KG1 (cell line): ENCODE data around the gene ANKRD23.
"Not testable (repeated sequence)": the region's sequence is repeated elsewhere in the genome, so short reads cannot be mapped to it uniquely, and the experiment has no call there.

Experiments
- DNase-seq: peaks from one replicate; lab custom pipeline; 2025; lab: John Stamatoyannopoulos, UW

The ANKRD23 gene

GRCh38 chr2:96816127-96816835 lies 27.5 kb downstream of the ANKRD23 start, which contains the start of gene CNNM3:
TSS of gene CNNM3 (plus strand) at chr2:96816268. CDS start at chr2:96816278, 10 bp downstream.
- peak; percentile 91 for DNase-seq

GRCh38 chr2:96815326-96816126 lies 28.3 kb downstream of the ANKRD23 start:
- no peak for DNase-seq

DNA sequence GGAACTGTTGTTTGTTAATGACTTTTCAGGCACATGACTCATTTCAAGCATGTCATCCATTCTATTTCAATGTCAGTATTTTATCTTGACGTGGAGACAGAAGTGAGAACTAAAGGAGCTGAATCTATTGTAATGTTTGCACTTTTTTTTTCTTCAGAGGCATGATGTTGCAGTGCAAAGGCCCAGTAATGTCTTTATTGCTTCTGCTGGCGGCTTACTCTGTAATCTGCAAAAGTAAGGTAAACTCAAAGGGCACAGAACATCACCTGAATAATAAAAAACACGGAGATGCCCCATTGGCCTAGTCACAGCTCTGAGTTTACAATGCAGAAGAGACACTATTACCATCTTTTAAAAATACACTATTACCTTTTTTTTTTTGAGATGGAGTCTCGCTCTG lies 30.2 kb downstream of the ANKRD23 start:
- DNase-seq: no peak

- DNase-seq: no peak
Observed at GRCh38 chr2:96811917-96812316, 31.9 kb downstream of the ANKRD23 start.

- DNase-seq: no peak
Observed at GRCh38 chr2:96810783-96811192, 33.0 kb downstream of the ANKRD23 start.

DNA sequence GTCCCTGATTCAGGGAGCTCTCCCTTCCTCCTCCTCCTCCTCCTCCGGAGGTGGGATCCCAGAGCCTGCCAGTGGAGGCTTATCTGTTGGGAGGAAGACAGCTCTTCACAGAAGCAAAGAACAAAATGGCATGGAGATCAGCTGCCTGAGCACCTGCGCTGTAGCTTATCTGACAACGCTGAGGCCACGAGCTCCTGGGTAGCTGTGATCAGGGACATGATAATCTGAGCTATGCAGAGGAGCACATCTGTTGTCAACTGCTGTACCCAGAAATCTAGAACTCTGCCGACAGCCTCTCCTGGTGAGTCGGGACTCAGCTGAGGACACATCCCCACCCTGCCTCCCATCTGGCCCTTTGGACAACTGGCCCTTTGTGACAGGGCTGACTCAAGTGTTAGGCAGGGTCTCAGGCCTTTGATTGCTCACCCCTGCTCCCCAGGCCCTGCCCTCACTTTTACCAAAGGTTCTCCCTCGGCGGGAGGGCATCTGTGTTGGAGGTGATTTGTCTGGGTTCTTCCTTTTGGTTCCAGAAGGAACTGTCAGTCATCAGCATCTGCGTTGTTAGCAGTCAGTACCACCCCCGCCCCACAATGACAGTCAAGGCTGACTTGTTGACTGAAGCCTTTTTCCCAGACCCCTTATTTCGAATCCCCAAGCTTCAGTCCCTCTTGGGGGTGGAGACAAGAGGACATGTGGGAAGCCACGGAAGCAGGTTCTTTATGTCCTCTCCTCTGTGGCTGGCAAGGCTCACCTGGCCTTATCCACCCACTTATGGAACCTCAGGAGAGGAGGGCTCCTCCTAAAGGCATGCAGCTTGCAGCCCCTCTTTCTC lies 33.7 kb downstream of the ANKRD23 start:
- no peak for DNase-seq

DNA sequence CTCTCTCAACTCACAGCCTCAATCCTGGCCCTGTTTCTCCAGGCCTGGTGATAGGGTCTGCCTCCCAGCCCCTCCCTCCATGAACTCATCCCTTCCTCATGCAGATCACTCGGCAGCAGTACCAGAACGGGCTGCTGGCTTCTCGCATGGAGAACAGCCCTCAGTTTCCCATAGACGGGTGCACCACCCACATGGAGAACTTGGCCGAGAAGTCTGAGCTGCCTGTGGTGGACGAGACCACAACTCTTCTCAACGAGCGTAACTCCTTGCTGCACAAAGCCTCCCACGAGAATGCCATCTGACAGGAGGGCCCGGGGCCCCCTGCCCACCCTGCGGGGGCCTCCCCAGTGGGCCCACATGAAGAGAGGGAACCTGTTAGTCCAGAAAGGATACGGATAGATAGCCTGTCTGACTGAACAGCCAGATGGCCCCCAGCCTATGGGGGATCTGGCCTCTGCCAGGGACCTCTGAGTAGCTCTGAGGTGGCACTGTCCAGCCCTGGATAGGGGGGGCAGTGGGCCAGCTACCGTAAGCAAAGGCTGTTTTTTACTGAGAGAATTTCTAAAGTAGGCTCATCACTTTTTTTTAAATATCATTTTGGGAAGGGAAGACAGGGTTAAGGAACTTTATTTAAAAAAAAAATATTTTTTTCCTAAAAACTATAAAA lies 34.5 kb downstream of the ANKRD23 start:
- DNase-seq: no peak

DNA sequence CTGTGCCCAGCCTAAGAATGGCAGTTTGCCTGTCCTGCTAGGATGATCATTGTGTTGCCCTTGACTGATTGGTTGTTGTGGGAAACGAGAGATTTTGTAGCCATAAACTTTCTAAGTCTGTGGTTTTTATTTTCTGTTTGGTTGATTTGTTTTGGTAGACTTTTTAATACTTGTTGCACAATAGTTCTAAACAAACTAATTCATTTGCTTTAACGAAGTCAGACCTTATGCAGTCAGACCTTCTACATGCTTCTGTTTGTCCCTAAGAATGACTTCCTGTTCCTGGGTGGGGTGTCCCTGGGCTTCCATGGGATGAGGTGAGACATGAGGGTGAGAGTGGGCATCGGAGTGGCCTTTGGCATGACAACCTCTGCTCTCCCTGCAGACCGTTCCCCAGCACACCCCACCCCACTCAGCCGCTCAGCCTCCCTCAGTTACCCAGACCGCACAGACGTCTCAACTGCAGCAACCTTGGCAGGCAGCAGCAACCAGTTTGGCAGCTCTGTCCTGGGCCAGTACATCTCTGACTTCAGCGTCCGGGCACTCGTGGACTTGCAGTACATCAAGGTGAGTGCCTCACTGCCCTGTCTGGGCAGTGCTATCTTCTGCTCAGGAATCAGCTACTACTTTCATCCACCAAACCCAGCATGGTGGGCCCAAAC lies 35.5 kb downstream of the ANKRD23 start:
- no peak for DNase-seq

DNA sequence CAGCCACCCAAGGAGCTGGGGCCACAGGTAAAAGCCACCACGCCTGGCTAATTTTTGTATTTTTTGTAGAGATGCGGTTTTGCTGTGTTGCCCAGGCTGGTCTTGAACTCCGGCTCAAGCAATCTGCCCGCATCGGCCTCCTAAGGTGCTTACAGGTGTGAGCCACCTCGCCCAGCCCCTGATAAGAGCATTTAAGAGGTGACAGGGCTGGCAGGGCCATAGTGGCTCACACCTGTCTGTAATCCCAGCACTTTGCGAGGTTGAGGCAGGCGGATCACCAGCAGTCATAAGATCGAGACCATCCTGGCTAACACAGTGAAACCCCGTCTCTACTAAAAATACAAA lies 36.7 kb downstream of the ANKRD23 start:
- DNase-seq: no peak

- DNase-seq: no peak
Observed at GRCh38 chr2:96806468-96807126, 37.2 kb downstream of the ANKRD23 start.

GRCh38 chr2:96805946-96806345 lies 37.9 kb downstream of the ANKRD23 start:
- not testable (repeated sequence) for DNase-seq

- no peak for DNase-seq
Observed at GRCh38 chr2:96804986-96805385, 38.8 kb downstream of the ANKRD23 start.

DNA sequence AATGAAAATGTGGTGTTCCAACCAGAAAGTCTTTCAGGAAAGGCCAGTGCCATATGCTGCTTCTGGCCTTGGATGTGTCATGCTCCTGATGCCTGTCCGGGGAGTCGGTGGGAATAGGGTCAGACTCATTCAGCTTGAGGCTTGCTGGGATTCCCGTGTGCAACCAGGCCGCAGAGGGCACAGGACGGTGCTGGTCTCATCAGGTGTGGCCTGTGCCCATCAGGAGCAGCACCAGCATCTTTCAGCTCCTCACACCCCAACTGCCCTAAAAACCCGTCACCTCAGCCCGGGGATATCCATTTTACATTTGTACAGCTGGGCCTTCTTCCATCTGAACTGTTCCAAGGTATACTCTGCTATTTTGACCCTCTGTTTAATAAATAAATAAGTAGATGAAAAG lies 41.1 kb downstream of the ANKRD23 start:
- no peak for DNase-seq

DNA sequence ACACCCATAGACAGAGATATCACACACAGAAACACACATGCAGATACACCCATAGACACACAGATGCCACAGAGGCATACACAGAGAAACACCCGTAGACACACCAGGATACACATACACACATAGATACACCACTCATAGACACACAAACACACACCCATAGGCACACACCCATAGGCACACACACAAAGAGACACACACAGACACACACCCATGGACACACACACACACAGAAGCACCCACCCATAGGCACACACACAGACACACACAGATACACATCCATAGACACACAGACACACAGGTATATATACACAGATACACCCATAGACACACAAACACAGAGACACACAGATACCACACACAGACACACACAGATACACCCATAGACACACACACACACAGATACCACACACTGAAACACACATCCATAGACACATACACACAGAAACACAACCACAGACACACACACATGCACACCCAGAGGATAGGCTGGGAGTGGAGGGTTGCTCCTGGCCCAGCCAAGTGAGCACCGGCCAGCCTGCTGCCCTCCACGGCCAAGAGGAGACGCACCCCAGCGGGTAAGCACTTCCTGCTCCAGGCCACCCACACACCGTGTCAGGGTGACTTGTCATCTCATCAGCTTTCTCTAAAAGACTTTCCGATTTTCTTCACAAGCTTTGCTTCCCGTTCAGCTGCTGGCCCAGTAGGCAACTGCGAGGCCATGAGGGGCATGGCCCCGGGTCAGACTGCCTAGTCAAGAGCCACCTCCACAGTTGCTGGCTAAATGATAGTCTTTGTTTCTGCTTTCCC lies 41.8 kb downstream of the ANKRD23 start:
- DNase-seq: no peak

DNA sequence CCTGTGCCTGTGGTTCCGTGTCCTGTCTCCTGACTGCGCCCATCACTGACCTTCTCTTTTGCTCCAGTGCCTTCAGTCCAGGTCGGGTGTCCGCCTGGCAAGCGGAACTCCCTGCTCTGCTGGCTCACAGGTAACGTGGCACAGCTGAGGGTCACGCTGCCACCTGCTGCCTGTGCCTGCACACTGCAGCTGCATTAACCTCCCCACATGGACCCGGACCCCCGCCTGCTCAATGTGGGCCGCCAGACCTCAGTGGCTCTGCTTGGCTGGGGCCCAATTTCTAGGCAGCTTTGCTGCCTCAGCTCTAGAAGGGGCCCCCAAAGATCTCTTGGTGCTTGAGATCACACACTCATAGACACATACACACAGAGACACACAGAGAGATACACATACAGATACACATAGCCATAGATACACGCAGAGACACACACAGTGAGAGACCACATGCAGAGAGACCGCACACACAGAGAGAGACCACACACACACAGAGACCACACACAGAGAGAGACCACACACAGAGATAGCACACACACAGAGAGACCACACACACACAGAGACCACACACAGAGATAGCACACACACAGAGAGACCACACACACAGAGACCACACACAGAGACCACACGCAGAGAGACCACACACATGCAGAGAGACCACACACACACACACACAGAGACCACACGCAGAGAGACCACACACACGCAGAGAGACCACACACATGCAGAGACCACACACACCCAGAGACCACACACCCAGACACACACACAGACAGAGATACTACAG lies 42.6 kb downstream of the ANKRD23 start:
- DNase-seq: no peak

GRCh38 chr2:96800061-96801004 lies 43.5 kb downstream of the ANKRD23 start:
- no peak for DNase-seq

GRCh38 chr2:96799623-96799935 lies 44.2 kb downstream of the ANKRD23 start:
- no peak for DNase-seq
